Muscle of leg (tissue), 11 donors: ENCODE results near the gene TLR9. TPM values are rescaled to one million over a fixed set of nuclear protein-coding genes. Genes with fewer than 3 reads are reported as not detected.
A peak's percentile ranks its signal among the peaks of the same experiment; 100 is the strongest.

Experiments used
- DNase-seq: peaks from one replicate; pipeline ENCODE4 v3.0.0; 2013
- H3K27ac ChIP-seq: one replicate; pipeline ENCODE4 v1.5.1; 2013; ENCODE audit warnings: mild to moderate bottlenecking, low read length, control low read depth
- H3K27me3 ChIP-seq: one replicate; pipeline ENCODE4 v1.6.1; 2013; ENCODE audit warnings: low read length; ENCODE audit not compliant: control insufficient read depth, insufficient read depth
- H3K36me3 ChIP-seq: one replicate; pipeline ENCODE4 v1.6.1; 2013; ENCODE audit warnings: low read length; ENCODE audit not compliant: control insufficient read depth, insufficient read depth
- H3K4me1 ChIP-seq: one replicate; pipeline ENCODE4 v1.6.1; 2013; ENCODE audit warnings: low read length; ENCODE audit not compliant: control insufficient read depth, insufficient read depth
- H3K4me3 ChIP-seq: one replicate; pipeline ENCODE4 v1.5.1; 2013; ENCODE audit warnings: low read length, control low read depth
- H3K9me3 ChIP-seq: replicated peaks from 2 replicates; pipeline ENCODE4 v1.6.1; 2013; ENCODE audit warnings: low read depth, low read length; ENCODE audit not compliant: control insufficient read depth
- WGBS: methylation state at CpG from one replicate; pipeline ENCODE4 v1.1.5; 2013; ENCODE audit warnings: missing lambda C conversion rate; ENCODE audit not compliant: insufficient coverage; 5-methylcytosine and 5-hydroxymethylcytosine counted together
- polyA plus RNA-seq, 8 donors: library from polyadenylated mRNA; unstranded; fragments of 120-200 nt; gene quantifications; one replicate each; pipeline versions ENCODE4 v1.2.1 to v1.2.3, GENCODE V29; 2013; ENCODE audit warnings: inconsistent platforms in 1 of 8, low replicate concordance in 1 of 8; ENCODE audit not compliant: insufficient read length in 8 of 8, insufficient read depth in 1 of 8
- total RNA-seq: library from RNA; stranded (reverse); fragments of 120-200 nt; gene quantifications from one replicate; pipeline ENCODE4 v1.2.4, GENCODE V29; 2013

TLR9 gene
- total and polyA plus RNA-seq, 9 donors = 0.09 to 0.21 (median 0.15) TPM; not detected in 1

- DNase-seq = no peak
- peaks cover 16% of the 10 kb centered on the region for H3K36me3 ChIP-seq
- H3K4me1 ChIP-seq = peaks cover 32% of the 10 kb centered on the region
- H3K27me3 ChIP-seq = no peaks in the 10 kb centered on the region
- 88% methylated on average over 3 of the region's 3 CpGs for WGBS
- H3K9me3 ChIP-seq = no peaks in the 10 kb centered on the region
- H3K4me3 ChIP-seq = no peak overlapping the region
- no peak overlapping the region for H3K27ac ChIP-seq
Measured at GRCh38 chr3:52196977-52197376, 28.5 kb downstream of the TLR9 start.

DNA sequence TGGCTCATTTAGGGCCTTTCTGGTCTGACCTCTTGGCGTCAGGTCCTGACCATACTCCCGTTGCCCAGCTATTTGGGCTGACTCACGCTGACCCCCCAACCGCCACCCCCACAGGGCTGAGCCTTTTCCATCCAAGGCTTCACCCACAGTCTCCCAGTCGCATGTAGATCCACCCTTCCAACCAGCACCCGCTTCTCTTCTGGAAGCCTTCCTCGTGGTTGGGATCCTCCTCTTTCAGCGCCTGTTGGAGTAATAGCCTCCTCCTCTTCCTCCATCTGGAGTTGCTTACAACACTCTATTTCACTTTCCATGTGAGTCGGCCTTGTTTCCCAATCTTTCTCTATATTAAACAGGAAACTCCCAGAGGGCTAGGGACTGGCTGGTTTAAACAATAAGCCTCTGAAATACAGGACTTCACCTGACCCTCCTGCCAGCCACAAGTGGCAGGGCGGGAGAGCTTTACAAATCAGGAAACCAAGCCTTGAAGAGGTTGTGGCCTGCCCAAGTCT lies 29.6 kb downstream of the TLR9 start:
- peaks cover 6% of the 10 kb centered on the region for H3K36me3 ChIP-seq
- WGBS = 61% methylated on average over 10 of the region's 10 CpGs
- DNase-seq = peak; percentile 69
- no peak overlapping the region for H3K4me3 ChIP-seq
- peaks cover 32% of the 10 kb centered on the region for H3K4me1 ChIP-seq
- H3K27ac ChIP-seq = peak overlapping the region; percentile 55
- no peaks in the 10 kb centered on the region for H3K9me3 ChIP-seq
- H3K27me3 ChIP-seq = no peaks in the 10 kb centered on the region

DNA sequence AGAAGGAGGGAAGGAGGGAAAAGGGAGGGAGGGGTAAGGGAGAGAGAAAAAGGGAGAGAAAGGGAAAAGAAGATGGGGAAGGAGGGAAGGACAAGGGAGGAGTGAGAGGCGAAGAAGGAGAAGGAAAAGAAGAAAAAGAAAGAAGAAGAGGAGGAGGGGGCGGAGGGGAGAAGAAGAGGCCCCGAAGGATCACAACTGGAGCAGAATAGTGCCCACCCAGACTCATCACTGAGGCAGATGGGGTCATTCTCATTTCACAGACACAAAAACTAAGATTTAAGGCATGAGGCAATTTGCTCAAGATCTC lies 30.2 kb downstream of the TLR9 start:
- no peak for DNase-seq
- WGBS = 100% methylated on average over 1 of the region's 3 CpGs
- no peak overlapping the region for H3K27ac ChIP-seq
- H3K27me3 ChIP-seq = no peaks in the 10 kb centered on the region
- peaks cover 6% of the 10 kb centered on the region for H3K36me3 ChIP-seq
- peaks cover 38% of the 10 kb centered on the region for H3K4me1 ChIP-seq
- H3K9me3 ChIP-seq = no peaks in the 10 kb centered on the region
- H3K4me3 ChIP-seq = no peak overlapping the region

DNA sequence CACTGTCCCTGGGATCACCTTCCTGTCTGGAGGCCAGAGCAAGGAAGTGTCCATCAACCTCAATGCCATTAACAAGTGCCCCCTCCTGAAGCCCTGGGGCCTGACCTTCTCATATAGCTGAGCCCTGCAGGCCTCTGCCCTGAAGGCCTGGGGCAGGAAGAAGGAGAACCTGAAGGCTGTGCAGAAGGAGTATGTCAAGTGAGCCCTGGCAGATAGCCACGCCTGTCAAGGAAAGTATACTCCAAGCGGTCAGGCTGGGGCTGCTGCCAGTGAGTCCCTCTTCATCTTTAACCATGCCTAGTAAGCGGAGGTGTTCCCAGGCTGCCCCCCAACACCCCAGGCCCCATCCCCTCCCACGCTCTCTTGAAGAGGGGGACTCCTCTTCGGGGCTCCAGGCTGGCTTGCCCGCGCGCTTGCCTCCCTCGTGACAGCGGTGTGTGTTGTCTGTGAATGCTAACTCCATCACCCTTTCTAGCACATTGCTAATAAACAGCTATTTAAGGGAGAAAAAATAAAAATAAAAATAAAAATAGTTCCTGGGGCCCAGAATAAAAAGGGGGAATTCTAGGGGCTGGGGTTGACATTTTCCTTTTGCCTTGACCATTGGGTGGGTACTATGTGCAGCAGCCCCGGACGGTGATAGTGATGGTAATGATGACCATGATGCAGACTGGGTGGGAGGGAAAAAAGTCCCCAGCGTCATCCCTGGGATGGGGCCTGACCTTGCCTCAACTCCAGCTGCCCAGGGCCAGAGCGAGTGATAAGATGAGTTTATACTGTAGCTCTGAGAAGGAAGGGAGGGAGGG lies 30.8 kb downstream of the TLR9 start:
- Histone ChIP-seq H3K36me3 (peaks cover 4% of the 10 kb centered on the region), H3K4me1 (peaks cover 44% of the 10 kb centered on the region)
- 68% methylated on average over 7 of the region's 14 CpGs for WGBS

GRCh38 chr3:52193065-52193464 lies 32.4 kb downstream of the TLR9 start:
- 68% methylated on average over 12 of the region's 18 CpGs for WGBS

More for the DNA sequence above, 30.8 kb downstream of the TLR9 start:
- H3K27ac ChIP-seq = no peak overlapping the region
- H3K4me3 ChIP-seq = no peak overlapping the region
- no peak for DNase-seq
- no peaks in the 10 kb centered on the region for H3K9me3 ChIP-seq
- no peaks in the 10 kb centered on the region for H3K27me3 ChIP-seq

DNA sequence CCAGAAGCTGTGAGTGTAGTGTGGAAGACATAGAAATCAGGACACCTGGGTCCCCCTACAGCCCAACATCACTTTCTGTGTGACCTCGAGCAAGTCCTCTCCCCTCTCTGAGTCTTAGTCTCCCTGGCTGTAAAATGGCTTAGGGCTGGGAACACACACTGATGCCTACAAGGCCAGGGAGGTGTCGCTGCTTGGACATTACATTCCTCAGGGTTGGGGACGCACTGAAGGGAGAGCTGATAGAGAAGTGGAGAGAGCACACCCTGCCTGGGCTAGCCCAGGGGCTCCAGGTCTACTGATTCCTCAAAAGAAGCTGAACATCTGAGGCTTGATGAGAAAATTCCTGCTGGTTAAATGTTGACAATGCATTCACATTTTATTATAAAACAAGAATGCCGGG lies 33.8 kb downstream of the TLR9 start:
- DNase-seq = no peak

More at GRCh38 chr3:52193065-52193464, 32.4 kb downstream of the TLR9 start:
- DNase-seq = peak; percentile 75
- H3K36me3 ChIP-seq = no peaks in the 10 kb centered on the region
- H3K4me3 ChIP-seq = no peak overlapping the region
- no peaks in the 10 kb centered on the region for H3K27me3 ChIP-seq
- H3K4me1 ChIP-seq = peaks cover 34% of the 10 kb centered on the region
- no peak overlapping the region for H3K27ac ChIP-seq
- H3K9me3 ChIP-seq = no peaks in the 10 kb centered on the region

GRCh38 chr3:52190294-52191074 lies 35.0 kb downstream of the TLR9 start:
- H3K4me1 ChIP-seq = peaks cover 19% of the 10 kb centered on the region
- WGBS = 45% methylated on average over 5 of the region's 9 CpGs
- no peaks in the 10 kb centered on the region for H3K27me3 ChIP-seq
- no peak overlapping the region for H3K4me3 ChIP-seq
- DNase-seq = peak; percentile 30
- no peaks in the 10 kb centered on the region for H3K36me3 ChIP-seq
- no peak overlapping the region for H3K27ac ChIP-seq
- no peaks in the 10 kb centered on the region for H3K9me3 ChIP-seq

More for the DNA sequence above, 33.8 kb downstream of the TLR9 start:
- Histone ChIP-seq H3K4me3 (no peak overlapping the region), H3K36me3 (no peaks in the 10 kb centered on the region), H3K4me1 (peaks cover 22% of the 10 kb centered on the region), H3K27ac (no peak overlapping the region), H3K9me3 (no peaks in the 10 kb centered on the region), H3K27me3 (no peaks in the 10 kb centered on the region)
- WGBS = 67% methylated on average over 1 of the region's 4 CpGs

DNA sequence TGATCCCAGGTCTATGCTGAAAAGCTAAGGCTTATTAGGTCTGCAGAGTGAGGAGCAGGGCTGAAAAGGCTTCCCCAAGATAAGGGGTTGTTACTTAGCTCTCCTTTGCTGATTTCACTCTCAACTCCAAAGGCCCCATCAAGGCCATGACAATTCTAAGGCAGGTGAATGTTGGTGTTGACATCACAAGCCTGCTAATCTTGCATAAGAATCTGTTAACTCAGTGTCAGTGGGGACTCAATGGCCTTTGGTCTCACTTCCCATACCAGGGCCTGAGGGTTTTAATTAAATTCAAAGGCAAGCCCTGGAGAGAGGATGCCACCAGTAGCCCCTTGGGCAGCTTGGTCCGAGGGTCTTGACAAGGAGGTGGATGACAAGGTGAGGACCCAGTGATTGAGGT lies 36.9 kb downstream of the TLR9 start:
- Histone ChIP-seq H3K27ac (no peak overlapping the region), H3K4me3 (no peak overlapping the region), H3K36me3 (no peaks in the 10 kb centered on the region), H3K4me1 (peaks cover 21% of the 10 kb centered on the region), H3K9me3 (no peaks in the 10 kb centered on the region), H3K27me3 (no peaks in the 10 kb centered on the region)
- 40% methylated on average over 1 of the region's 1 CpG for WGBS
- no peak for DNase-seq

DNA sequence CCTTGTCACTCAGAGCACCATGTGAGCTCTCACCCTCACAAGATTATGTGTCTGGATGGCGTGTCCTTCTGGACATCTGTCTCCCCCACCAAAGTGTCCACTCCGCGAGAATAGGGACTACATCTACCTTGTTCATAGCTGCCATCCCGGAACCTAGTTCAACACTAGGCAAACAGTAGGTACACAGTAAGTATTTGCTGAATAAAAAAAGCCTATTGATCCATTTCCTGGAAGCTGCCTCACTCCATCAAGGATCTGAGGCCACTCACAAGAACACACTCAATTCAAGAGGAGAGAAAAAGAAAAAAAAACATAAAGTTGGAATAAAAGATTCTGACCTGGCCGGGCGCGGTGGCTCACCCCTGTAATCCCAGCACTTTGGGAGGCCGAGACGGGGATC lies 38.7 kb downstream of the TLR9 start:
- Histone ChIP-seq H3K36me3 (no peaks in the 10 kb centered on the region), H3K4me1 (peaks cover 15% of the 10 kb centered on the region), H3K27ac (no peak overlapping the region), H3K27me3 (no peaks in the 10 kb centered on the region), H3K9me3 (no peaks in the 10 kb centered on the region), H3K4me3 (no peak overlapping the region)
- WGBS = 86% methylated on average over 1 of the region's 9 CpGs
- no peak for DNase-seq

- 89% methylated on average over 1 of the region's 3 CpGs for WGBS
- no peak overlapping the region for H3K4me3 ChIP-seq
- H3K9me3 ChIP-seq = no peaks in the 10 kb centered on the region
- H3K27me3 ChIP-seq = no peaks in the 10 kb centered on the region
- DNase-seq = no peak
- H3K36me3 ChIP-seq = no peaks in the 10 kb centered on the region
- H3K27ac ChIP-seq = no peak overlapping the region
- peaks cover 14% of the 10 kb centered on the region for H3K4me1 ChIP-seq
Measured at GRCh38 chr3:52185837-52186236, 39.6 kb downstream of the TLR9 start.
